Neural crest cell (in vitro differentiated cells): ENCODE results near the gene DNAH7. TPM values are rescaled to one million over a fixed set of nuclear protein-coding genes. Genes with fewer than 3 reads are reported as not detected.
"Not testable (repeated sequence)": the region's sequence is repeated elsewhere in the genome, so short reads cannot be mapped to it uniquely, and the experiment has no call there.

Experiments
- DNase-seq: peaks from one replicate; pipeline ENCODE4 v3.0.0; 2021; ENCODE audit warnings: low read depth, mixed read lengths, low spot score
- H3K27ac Mint-ChIP-seq: one replicate; pipeline ENCODE4 v1.8.0; 2021; ENCODE audit warnings: mild to moderate bottlenecking, mixed read lengths; ENCODE audit not compliant: unreplicated experiment
- H3K27me3 Mint-ChIP-seq: 2 replicates; pipeline ENCODE4 v1.8.0; 2021; ENCODE audit warnings: low read depth, mild to moderate bottlenecking, mixed read lengths
- H3K36me3 Mint-ChIP-seq: 2 replicates; pipeline ENCODE4 v1.8.0; 2021; ENCODE audit warnings: low read depth, mild to moderate bottlenecking, mixed read lengths
- H3K4me1 Mint-ChIP-seq: 2 replicates; pipeline ENCODE4 v1.8.0; 2021; ENCODE audit warnings: mixed read lengths
- H3K4me3 Mint-ChIP-seq: one replicate; pipeline ENCODE4 v1.8.0; 2021; ENCODE audit warnings: mild to moderate bottlenecking, mixed read lengths
- H3K9me3 Mint-ChIP-seq: 2 replicates; pipeline ENCODE4 v1.8.0; 2021; ENCODE audit warnings: mixed read lengths
- CTCF ChIP-seq: fragments of 200-600 bp; sonication (generic); conservative IDR thresholded peaks from 2 replicates; pipeline ENCODE4 v1.5.0; 2021; ENCODE audit warnings: antibody characterized with exemption, mild to moderate bottlenecking
- total RNA-seq: library from RNA; stranded (reverse); gene quantifications from 2 replicates; pipeline ENCODE4 v1.2.1, GENCODE V29; 2021

Gene DNAH7
- total RNA-seq, 1 donor from 2014 or later = 1.5 TPM

GRCh38 chr2:195695002-195695631, 373.5 kb downstream of the DNAH7 start:
- Mint-ChIP-seq H3K27ac (no peak overlapping the region), H3K4me3 (no peak overlapping the region), H3K9me3 (peaks cover 38% of the 10 kb centered on the region), H3K27me3 (no peaks in the 10 kb centered on the region), H3K4me1 (peaks cover 5% of the 10 kb centered on the region), H3K36me3 (peaks cover 78% of the 10 kb centered on the region)
- no peak for DNase-seq
- TF ChIP-seq CTCF = no peak

- Mint-ChIP-seq H3K27ac (no peak overlapping the region), H3K4me1 (peaks cover 5% of the 10 kb centered on the region), H3K4me3 (no peak overlapping the region), H3K27me3 (no peaks in the 10 kb centered on the region), H3K9me3 (peaks cover 35% of the 10 kb centered on the region), H3K36me3 (peaks cover 76% of the 10 kb centered on the region)
- no peak for DNase-seq
- TF ChIP-seq CTCF = no peak
These were observed 374.1 kb downstream of the DNAH7 start for GRCh38 chr2:195694553-195694952.

- not testable (repeated sequence) for H3K27me3 Mint-ChIP-seq, H3K4me1 Mint-ChIP-seq, H3K27ac Mint-ChIP-seq, H3K4me3 Mint-ChIP-seq, DNase-seq
- H3K9me3 Mint-ChIP-seq = peaks cover 35% of the 10 kb centered on the region
- H3K36me3 Mint-ChIP-seq = peaks cover 59% of the 10 kb centered on the region
These were observed 376.1 kb downstream of the DNAH7 start for GRCh38 chr2:195692531-195692930.

Other genes starting within 250 kb of the DNAH7 start
- gene STK17B, start 102.7 kb upstream of the DNAH7 start, total RNA-seq = 7.3 and 8.1 TPM in 2 replicates